Superior temporal gyrus (tissue), 1 donor: ENCODE data around the gene ESAM.
"Not testable (repeated sequence)": the region's sequence is repeated elsewhere in the genome, so short reads cannot be mapped to it uniquely, and the experiment has no call there.

Source experiments
- DNase-seq: peaks from one replicate; pipeline ENCODE4 v3.0.0-alpha.2; 2016; ENCODE audit errors: extremely low spot score

The ESAM gene

GRCh38 chr11:124776865-124777645 lies 15.0 kb upstream of the ESAM start:
- DNase-seq = no peak

GRCh38 chr11:124770959-124771358 lies 8.9 kb upstream of the ESAM start:
- DNase-seq = not testable (repeated sequence)

GRCh38 chr11:124769806-124770774 lies 8.0 kb upstream of the ESAM start:
- DNase-seq = no peak

- DNase-seq = no peak
These were observed 6.8 kb upstream of the ESAM start for GRCh38 chr11:124768914-124769313.

GRCh38 chr11:124766156-124766555 lies 4.1 kb upstream of the ESAM start:
- DNase-seq = no peak

- DNase-seq = peak; percentile 60
These were observed 1.3 kb upstream of the ESAM start for GRCh38 chr11:124763156-124763947.

- DNase-seq = no peak
These were observed 600 bp upstream of the ESAM start for GRCh38 chr11:124762624-124763155.

- no peak for DNase-seq
These were observed 587 bp downstream of the ESAM start for GRCh38 chr11:124761301-124762104.

GRCh38 chr11:124760806-124761205 lies 1.3 kb downstream of the ESAM start:
- no peak for DNase-seq

GRCh38 chr11:124760205-124760652 lies 1.9 kb downstream of the ESAM start:
- DNase-seq = no peak

GRCh38 chr11:124759266-124760204 lies 2.6 kb downstream of the ESAM start:
- no peak for DNase-seq

- peak; percentile 69 for DNase-seq
These were observed 3.5 kb downstream of the ESAM start for GRCh38 chr11:124758355-124759265.

GRCh38 chr11:124757320-124757719 lies 4.8 kb downstream of the ESAM start:
- no peak for DNase-seq

GRCh38 chr11:124756753-124757227 lies 5.3 kb downstream of the ESAM start:
- DNase-seq = no peak

GRCh38 chr11:124756033-124756752 lies 5.9 kb downstream of the ESAM start:
- no peak for DNase-seq

GRCh38 chr11:124754710-124755109 lies 7.4 kb downstream of the ESAM start:
- no peak for DNase-seq

- no peak for DNase-seq
These were observed 7.8 kb downstream of the ESAM start for GRCh38 chr11:124754309-124754708.

GRCh38 chr11:124753624-124754023 lies 8.5 kb downstream of the ESAM start:
- no peak for DNase-seq
